Panc1 (cell line): ENCODE data around the gene CHST15. TPM values are rescaled to one million over a fixed set of nuclear protein-coding genes. Genes with fewer than 3 reads are reported as not detected.

Source experiments
- ATAC-seq: fragments of 200-7000 bp; cut with Tn5 transposase; 2 replicates; pipeline ENCODE4 v1.9.1; 2020; ENCODE audit warnings: mild to moderate bottlenecking, moderate library complexity
- BruUV-seq: library from RNA; stranded (reverse); fragments of 400-500 nt; replicated peaks from 2 replicates; lab custom pipeline; 2021; lab: Mats Ljungman, UMichigan
- CTCF ChIA-PET: fragments of 300-600 bp; sonication (Branson Sonifier 250); formaldehyde crosslinking; loops from one replicate; lab custom pipeline; 2022; ENCODE audit warnings: antibody characterized with exemption; lab: Charles Lee
- POLR2A ChIA-PET: fragments of 300-600 bp; sonication (Branson Sonifier 250); formaldehyde crosslinking; loops from one replicate; lab custom pipeline; 2022; ENCODE audit warnings: antibody characterized with exemption; lab: Charles Lee
- DNase-seq: peaks from one replicate; pipeline ENCODE4 v3.0.0-alpha.2; 2010; ENCODE audit warnings: low read depth, low spot score
- H3K27ac ChIP-seq: 2 replicates; pipeline ENCODE4 v1.5.1; 2011; ENCODE audit warnings: mild to moderate bottlenecking, low read length, inconsistent platforms
- H3K27me3 ChIP-seq: fragments of 200-500 bp; sonication (Bioruptor generic); 2 replicates; pipeline ENCODE4 v1.6.0; 2014; ENCODE audit warnings: low read length, inconsistent platforms; ENCODE audit not compliant: control insufficient read depth, insufficient read depth
- H3K36me3 ChIP-seq: fragments of 200-500 bp; sonication (Bioruptor generic); 2 replicates; pipeline ENCODE4 v1.5.1; 2014; ENCODE audit warnings: inconsistent platforms, mild to moderate bottlenecking, low read length, moderate library complexity; ENCODE audit not compliant: control insufficient read depth, insufficient read depth
- H3K4me1 ChIP-seq: 2 replicates; pipeline ENCODE4 v1.5.1; 2011; ENCODE audit warnings: inconsistent platforms, mild to moderate bottlenecking, low read length, moderate library complexity; ENCODE audit not compliant: control insufficient read depth, insufficient read depth
- H3K4me3 ChIP-seq, 2 experiments: 2 replicates each; pipeline ENCODE4 v1.5.1; 2011 to 2012; ENCODE audit warnings: low read depth in 2 of 2, low read length in 2 of 2, mild to moderate bottlenecking in 2 of 2, inconsistent platforms in 1 of 2, moderate library complexity in 1 of 2
- H3K9me3 ChIP-seq: fragments of 200-500 bp; sonication (Bioruptor generic); 2 replicates; pipeline ENCODE4 v1.5.1; 2014; ENCODE audit warnings: low read depth, mild to moderate bottlenecking, inconsistent platforms, low read length, moderate library complexity; ENCODE audit not compliant: control insufficient read depth, insufficient read depth
- POLR2AphosphoS5 ChIP-seq: IDR thresholded peaks from 2 replicates; pipeline ENCODE4 v1.6.1; 2012; ENCODE audit warnings: mild to moderate bottlenecking, low read depth, low read length, moderate library complexity
- SIN3A ChIP-seq: IDR thresholded peaks from 2 replicates; pipeline ENCODE4 v1.6.1; 2012; ENCODE audit warnings: low read depth, mild to moderate bottlenecking, low read length, moderate library complexity, borderline replicate concordance; ENCODE audit not compliant: insufficient read depth
- TCF7L2 ChIP-seq: IDR thresholded peaks from 2 replicates; pipeline ENCODE4 v1.6.1; 2011; ENCODE audit warnings: mild to moderate bottlenecking, low read depth, low read length, inconsistent platforms
- in situ Hi-C: cut with HindIII; loops from 2 replicates; pipeline ENCODE4 v1.10.0; 2016; ENCODE audit warnings: low sequenced_read_pairs, low pct_unique_long_range_greater_than_20kb
- intact Hi-C: fragments of 100-400 bp; cut with micrococcal nuclease; formaldehyde crosslinking; loops from one replicate; pipeline ENCODE4 v1.10.0; 2022; ENCODE audit not compliant: unreplicated experiment
- total RNA-seq: library from RNA; stranded (reverse); gene quantifications from one replicate; pipeline ENCODE4 v1.2.1, GENCODE V29; 2021; ENCODE audit not compliant: unreplicated experiment
- TF ChIP-seq, protein P1 (sequence below), 2 experiments: IDR thresholded peaks; 2 replicates each; pipeline ENCODE4 v1.6.1; 2011 to 2012; ENCODE audit warnings: low read depth in 2 of 2, control low read depth in 1 of 2, low read length in 1 of 2, mild to moderate bottlenecking in 1 of 2, moderate library complexity in 1 of 2; ENCODE audit not compliant: insufficient read depth in 1 of 2
- TF ChIP-seq, protein P2 (sequence below): fragments of 450-650 bp; IDR thresholded peaks from 2 replicates; pipeline ENCODE4 v1.5.1; 2017; ENCODE audit warnings: mild to moderate bottlenecking

The CHST15 gene
- total RNA-seq, 1 experiment from 2014 or later, result 33.2 TPM

GRCh38 chr10:124005991-124006392 is 87.4 kb downstream of the CHST15 start:
- BruUV-seq, result no TSS peak
- intact Hi-C loops, result no loop called here
- in situ Hi-C loops, result no loop called here
- ATAC-seq (no peak), DNase-seq (no peak)
- ChIA-PET POLR2A (no interaction called here), CTCF (no interaction called here)
- no peaks in the 10 kb centered on the region for H3K9me3 ChIP-seq
- no peaks in the 10 kb centered on the region for H3K27me3 ChIP-seq
- H3K4me1 ChIP-seq, result no peaks in the 10 kb centered on the region
- no peak overlapping the region for H3K27ac ChIP-seq
- no peak overlapping the region for H3K4me3 ChIP-seq
- TF ChIP-seq POLR2AphosphoS5, result no peak
- no peak for TF ChIP-seq TCF7L2
- TF ChIP-seq, protein P1, sequence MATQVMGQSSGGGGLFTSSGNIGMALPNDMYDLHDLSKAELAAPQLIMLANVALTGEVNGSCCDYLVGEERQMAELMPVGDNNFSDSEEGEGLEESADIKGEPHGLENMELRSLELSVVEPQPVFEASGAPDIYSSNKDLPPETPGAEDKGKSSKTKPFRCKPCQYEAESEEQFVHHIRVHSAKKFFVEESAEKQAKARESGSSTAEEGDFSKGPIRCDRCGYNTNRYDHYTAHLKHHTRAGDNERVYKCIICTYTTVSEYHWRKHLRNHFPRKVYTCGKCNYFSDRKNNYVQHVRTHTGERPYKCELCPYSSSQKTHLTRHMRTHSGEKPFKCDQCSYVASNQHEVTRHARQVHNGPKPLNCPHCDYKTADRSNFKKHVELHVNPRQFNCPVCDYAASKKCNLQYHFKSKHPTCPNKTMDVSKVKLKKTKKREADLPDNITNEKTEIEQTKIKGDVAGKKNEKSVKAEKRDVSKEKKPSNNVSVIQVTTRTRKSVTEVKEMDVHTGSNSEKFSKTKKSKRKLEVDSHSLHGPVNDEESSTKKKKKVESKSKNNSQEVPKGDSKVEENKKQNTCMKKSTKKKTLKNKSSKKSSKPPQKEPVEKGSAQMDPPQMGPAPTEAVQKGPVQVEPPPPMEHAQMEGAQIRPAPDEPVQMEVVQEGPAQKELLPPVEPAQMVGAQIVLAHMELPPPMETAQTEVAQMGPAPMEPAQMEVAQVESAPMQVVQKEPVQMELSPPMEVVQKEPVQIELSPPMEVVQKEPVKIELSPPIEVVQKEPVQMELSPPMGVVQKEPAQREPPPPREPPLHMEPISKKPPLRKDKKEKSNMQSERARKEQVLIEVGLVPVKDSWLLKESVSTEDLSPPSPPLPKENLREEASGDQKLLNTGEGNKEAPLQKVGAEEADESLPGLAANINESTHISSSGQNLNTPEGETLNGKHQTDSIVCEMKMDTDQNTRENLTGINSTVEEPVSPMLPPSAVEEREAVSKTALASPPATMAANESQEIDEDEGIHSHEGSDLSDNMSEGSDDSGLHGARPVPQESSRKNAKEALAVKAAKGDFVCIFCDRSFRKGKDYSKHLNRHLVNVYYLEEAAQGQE (IDR thresholded peaks at IDR 0.05; ENCODE audit: insufficient read depth in 1 of 2, low read depth in 2 of 2, low read length in 1 of 2), result no peak
- H3K36me3 ChIP-seq, result no peaks in the 10 kb centered on the region

GRCh38 chr10:124005091-124005490 is 88.3 kb downstream of the CHST15 start:
- Histone ChIP-seq H3K27ac (no peak overlapping the region), H3K9me3 (no peaks in the 10 kb centered on the region), H3K4me3 (no peak overlapping the region), H3K36me3 (no peaks in the 10 kb centered on the region), H3K27me3 (no peaks in the 10 kb centered on the region), H3K4me1 (no peaks in the 10 kb centered on the region)
- DNase-seq (no peak), ATAC-seq (no peak)
- TF ChIP-seq POLR2AphosphoS5 (no peak), TCF7L2 (no peak), SIN3A (no peak)
- TF ChIP-seq, protein P1 (IDR thresholded peaks at IDR 0.05; ENCODE audit: insufficient read depth in 1 of 2, low read depth in 2 of 2, low read length in 1 of 2), result no peak
- TF ChIP-seq, protein P2, sequence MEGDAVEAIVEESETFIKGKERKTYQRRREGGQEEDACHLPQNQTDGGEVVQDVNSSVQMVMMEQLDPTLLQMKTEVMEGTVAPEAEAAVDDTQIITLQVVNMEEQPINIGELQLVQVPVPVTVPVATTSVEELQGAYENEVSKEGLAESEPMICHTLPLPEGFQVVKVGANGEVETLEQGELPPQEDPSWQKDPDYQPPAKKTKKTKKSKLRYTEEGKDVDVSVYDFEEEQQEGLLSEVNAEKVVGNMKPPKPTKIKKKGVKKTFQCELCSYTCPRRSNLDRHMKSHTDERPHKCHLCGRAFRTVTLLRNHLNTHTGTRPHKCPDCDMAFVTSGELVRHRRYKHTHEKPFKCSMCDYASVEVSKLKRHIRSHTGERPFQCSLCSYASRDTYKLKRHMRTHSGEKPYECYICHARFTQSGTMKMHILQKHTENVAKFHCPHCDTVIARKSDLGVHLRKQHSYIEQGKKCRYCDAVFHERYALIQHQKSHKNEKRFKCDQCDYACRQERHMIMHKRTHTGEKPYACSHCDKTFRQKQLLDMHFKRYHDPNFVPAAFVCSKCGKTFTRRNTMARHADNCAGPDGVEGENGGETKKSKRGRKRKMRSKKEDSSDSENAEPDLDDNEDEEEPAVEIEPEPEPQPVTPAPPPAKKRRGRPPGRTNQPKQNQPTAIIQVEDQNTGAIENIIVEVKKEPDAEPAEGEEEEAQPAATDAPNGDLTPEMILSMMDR, result no peak
- CTCF ChIA-PET, result no interaction called here
- intact Hi-C loops (no loop called here), in situ Hi-C loops (no loop called here)
- POLR2A ChIA-PET, result interaction anchor here (0.7 to 1.1 kb wide), 2 partner anchors 7 to 102 kb away, joined by 3 to 4 read pairs; no protein-coding TSS in a partner anchor
- no TSS peak for BruUV-seq
